Measurements from ENCODE around the gene ADTRP.

The ADTRP gene

DNA sequence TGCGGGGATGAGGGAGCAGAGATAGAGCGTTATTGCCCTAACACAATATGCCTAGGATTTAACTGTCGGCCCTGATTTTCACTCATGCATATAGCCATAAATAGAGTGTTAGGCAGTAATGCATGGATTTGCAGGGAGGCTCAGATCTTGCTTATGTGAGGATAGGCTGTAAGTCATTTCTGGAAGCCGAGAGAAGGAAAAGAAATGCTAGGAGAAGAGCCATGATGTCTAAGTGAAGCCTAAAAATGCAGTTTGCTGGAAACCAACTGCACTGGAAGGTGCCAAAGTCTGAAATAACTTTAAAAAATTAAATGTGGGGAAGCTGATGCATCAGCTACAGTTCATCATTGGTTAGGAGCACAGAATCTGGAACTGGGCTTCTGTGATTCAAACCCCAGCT is 54.3 kb downstream of the ADTRP start:
- no peak for DNase-seq (ENCODE audit: low read depth)

DNA sequence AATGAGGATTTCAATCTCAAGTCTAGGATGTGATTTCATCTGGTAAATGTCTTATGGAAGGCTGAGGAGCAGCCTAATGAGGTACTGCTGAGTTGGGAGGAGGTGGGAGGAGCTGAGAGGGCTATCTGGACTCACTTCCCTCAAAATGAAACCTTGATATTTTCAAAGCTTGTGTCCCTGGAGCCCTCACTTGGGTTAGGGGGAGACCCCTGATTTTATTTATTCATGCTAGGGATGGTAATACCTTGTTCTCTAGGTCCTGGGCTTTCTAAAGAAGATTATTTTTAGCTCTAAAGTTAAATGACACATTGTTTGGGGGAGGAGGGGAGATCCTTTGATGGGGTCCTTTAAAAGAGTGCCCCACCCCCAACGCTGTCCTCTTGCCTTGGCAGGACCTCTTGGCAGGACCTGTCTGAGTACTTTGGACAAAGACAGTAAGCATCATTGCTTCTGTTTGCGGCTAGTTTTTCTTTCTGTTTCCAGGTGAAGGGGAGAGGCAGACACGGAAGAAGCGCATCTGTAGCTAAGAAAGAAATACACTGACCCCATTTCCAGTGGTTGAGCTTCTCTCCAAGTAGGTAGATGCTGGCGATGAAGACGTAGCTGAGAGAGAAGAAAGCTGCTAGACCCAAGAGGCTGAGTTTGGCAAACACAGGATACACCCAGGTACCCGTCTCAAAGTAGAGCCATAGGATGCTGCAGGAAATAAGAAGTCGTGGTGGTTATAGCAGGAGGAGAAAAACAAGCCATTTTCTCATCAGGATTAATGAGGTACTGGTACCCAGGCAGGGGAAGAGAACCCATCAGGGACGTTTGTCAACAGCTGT is 55.6 kb downstream of the ADTRP start:
- no peak for DNase-seq (ENCODE audit: low read depth)

DNA sequence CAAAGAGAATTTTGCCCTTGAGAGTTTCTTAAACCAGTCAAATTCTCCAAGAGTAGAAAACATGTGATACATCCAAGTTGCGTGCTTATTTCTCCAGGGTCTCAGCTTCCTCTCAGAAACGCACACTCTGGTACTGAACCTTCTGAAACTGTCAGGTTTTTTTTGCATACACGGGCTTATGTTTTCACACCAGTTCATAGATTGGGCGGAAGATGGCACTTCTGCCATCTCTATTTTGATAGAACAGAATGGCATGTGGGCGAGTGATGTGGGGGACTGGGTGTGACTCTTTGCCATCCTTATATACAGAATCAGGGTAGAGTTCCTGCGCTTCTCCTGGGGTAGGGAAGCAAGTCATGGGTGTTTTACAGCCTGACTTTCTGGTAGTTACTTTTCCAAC is 56.4 kb downstream of the ADTRP start:
- DNase-seq (ENCODE audit: low read depth): no peak

DNA sequence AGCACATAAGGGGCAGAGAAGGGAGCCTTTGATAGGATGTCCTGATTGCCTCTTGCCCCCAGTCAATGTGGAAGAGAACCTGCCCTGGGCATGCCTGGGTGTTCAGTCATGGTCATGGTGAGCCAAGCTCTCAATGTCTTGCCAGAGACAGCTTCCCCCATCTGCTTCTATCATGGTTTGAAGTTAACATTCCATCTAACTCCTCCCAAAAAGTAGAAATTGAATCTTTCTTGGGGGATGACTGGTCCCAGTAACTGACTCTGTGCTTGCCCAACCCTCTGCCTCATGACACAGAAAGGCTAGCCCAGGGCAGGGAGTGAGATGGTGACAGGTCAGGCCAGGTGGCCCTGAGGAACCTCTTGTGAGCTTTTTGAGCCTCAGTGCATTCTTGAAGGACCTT is 60.1 kb downstream of the ADTRP start:
- no peak for DNase-seq (ENCODE audit: low read depth)

DNA sequence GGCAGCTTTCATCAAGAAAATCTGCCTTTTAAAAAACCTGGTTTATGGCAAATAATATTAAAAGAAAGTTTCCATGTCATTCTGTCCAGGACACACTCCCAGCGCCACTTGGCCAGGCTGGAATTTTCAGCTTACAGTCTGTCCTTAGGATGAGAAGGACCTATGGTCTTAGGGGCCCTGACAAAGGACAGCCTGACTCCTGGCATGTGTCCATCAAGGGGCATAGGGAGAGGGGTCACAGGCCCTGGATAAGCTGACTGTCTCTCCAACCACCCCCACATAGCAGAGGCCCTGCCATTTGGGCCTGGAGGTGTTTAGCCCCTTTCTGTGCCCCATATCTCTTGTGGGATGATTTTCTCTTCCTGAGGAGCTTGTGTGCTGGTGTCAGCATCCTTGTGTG is 60.6 kb downstream of the ADTRP start:
- no peak for DNase-seq (ENCODE audit: low read depth)

GRCh38 chr6:11714798-11715285 is 63.8 kb downstream of the ADTRP start:
- DNase-seq (ENCODE audit: low read depth): no peak

GRCh38 chr6:11714116-11714797 is 64.3 kb downstream of the ADTRP start:
- no peak for DNase-seq (ENCODE audit: low read depth)

GRCh38 chr6:11712760-11713159 is 65.8 kb downstream of the ADTRP start:
- DNase-seq (ENCODE audit: low read depth): peak; percentile 42

DNA sequence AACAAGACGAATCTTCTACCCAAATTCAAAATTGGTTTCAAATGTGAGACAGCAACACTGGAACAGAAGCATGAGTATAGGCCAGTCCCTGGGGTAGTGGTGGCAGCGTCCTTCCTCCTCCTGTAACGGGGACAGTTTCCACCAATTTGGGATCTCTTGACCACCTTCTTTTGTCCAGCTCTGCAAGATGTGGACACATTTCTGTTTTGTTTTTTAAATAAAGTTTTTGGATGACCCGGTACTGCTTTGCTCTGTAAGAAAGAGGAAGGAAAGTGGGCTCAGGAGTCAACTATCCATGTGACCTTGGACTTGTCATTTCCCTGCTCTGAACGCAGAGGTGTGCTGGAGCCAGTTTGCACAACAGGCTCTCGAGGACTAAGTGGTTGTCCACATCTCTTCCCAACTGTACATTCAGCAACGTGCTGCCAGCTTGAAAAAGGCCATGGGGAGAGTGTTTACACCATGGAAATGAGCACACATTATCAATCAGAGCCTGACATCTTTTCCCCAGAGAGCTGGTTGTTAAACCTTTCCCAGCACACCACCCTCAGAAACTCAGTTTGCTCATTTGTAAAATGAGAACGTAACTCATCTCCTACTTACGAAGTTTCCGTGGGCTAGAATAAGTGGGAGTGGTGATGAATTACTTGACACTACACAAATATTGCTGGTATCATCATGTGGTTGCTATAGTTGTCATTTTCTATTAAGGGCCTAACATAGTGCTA is 66.5 kb downstream of the ADTRP start:
- DNase-seq (ENCODE audit: low read depth): no peak

- DNase-seq (ENCODE audit: low read depth): no peak
Observed at GRCh38 chr6:11711003-11711983, 67.3 kb downstream of the ADTRP start.

DNA sequence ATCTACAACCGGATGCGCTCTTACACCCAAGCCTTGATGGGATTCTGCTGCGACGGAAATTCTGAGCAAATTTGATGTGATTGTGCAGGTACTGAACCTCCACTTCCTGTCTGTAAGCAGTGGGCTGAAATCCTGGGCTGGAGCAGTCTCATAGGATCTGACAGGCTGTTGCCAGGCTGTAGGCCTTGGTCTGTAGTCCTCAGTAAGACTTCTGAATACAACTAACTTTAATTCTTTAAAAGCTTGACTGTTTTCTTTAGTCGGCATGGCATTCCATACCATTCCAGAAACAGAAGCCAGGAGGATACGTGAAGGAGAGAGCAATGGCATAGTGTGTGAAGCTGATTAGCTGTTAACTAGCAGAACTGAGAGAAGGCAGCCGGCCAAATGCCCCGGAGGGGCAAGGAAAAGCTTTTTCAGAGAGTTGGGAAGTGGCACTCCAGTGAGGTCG is 68.3 kb downstream of the ADTRP start:
- DNase-seq (ENCODE audit: low read depth): no peak

DNA sequence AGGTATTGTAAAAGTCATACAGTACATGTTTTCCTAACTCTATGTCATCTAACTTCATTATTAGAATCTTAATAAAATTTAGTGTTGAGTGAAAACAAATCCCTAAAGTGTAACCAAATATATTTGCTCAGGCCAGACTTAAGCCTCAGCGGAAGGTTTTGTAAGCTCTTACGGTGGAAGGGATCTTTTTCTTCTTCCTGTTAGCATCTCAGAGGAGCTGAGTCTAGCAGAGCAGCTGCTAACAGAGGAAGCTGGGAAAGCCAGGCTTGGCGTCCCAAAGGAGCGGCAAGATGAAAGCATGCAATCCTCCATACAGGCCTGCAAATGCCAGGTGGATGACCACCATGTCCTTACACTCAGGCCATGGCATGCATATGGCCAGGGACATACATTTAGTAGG is 72.4 kb downstream of the ADTRP start:
- DNase-seq (ENCODE audit: low read depth): no peak

DNA sequence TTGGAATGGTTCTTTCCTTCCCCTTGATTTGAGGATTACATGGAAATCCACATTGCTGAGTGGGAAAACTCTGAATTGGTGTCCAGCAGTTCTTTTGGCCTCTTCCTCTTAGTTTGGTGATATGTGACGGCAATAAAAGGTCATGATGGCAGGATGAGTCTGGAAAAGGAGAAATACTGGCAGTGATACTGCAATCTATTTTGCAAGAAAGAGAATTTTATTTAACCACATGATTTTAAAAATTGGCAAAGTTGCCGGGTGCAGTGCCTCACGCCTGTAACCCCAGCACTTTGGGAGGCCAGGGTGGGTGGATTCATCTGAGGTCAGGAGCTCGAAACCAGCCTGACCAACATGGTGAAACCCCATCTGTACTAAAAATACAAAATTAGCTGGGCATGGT is 73.1 kb downstream of the ADTRP start:
- DNase-seq (ENCODE audit: low read depth): peak; percentile 16

GRCh38 chr6:11705069-11705468 is 73.5 kb downstream of the ADTRP start:
- DNase-seq (ENCODE audit: low read depth): no peak

GRCh38 chr6:11703725-11704124 is 74.9 kb downstream of the ADTRP start:
- DNase-seq (ENCODE audit: low read depth): no peak

DNA sequence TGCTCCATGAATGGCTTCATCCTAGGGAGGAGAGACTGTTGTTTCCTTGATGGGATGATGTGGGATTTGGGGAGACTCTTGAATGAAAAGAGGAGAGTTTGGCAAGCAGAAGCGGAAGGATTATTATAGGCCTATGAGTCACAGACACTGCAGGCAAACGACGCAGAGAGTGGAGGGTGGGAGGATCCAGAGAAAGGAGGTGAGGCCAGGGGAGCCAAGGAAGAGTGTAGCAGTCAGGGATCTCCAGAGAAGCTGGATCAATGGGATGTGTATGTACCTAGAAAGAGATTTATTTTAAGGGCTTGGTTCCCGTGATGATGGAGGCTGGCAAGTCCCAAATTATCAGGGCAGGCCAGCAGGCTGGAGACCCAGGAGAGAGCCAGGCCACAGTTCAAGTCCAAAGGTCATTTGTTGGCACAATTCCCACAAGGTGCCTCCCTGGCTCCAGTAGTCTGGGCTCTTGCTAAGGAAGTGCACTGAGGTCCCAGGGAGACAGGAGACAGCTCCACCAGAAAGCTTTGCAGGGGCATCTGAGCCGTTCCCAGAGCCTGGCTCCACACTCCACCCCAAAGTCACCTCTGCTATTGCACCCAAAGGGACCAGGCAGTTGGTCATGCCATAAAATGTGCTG is 76.0 kb downstream of the ADTRP start:
- DNase-seq (ENCODE audit: low read depth): peak; percentile 11

- no peak for DNase-seq (ENCODE audit: low read depth)
Observed at GRCh38 chr6:11702089-11702488, 76.5 kb downstream of the ADTRP start.

DNA sequence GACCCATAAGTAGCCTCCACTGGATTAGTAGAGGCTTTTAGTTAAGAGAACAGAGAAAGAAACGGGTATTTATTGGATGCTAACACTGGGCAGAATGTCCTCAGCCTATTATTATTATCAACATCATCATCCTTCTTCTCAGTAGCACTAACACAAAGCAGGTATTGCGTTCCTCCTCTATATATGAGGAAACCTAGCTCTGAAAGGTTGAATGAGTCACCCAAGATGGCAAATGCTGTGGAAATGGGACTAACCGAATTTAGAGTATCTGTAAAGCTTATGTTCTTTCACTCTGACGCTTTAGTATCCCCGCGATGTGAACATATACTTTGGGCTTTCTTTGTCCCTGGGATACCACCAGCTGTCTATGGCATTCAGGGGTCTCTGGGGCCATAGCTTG is 77.0 kb downstream of the ADTRP start:
- DNase-seq (ENCODE audit: low read depth): no peak

- peak; percentile 51 for DNase-seq (ENCODE audit: low read depth)
Observed at GRCh38 chr6:11700118-11700718, 78.4 kb downstream of the ADTRP start.

- no peak for DNase-seq (ENCODE audit: low read depth)
Observed at GRCh38 chr6:11699576-11699975, 79.0 kb downstream of the ADTRP start.
